ENCODE measurements around the gene RAP1GDS1. TPM values are rescaled to one million over a fixed set of nuclear protein-coding genes. Genes with fewer than 3 reads are reported as not detected.

RAP1GDS1 gene
- total RNA-seq, 1 donor from 2014 or later, result 121 TPM

DNA sequence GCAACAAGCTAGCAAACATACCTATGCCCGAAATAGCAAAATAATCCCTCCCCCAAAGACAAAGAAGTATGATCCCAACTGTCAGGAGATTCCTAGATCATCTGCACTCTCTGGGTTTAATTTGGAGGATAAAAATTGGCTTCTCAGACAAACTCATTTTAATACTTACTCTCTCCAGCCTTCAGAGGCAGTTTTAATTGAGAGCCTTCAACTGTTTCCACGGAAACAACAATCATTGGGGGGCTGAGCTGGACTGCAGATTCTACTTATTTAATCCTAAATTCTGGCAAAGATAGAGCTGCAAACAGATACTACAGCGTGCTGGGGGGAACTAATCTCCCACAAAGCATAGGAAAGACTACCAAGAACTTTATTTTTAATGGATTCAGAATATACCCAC is 229.1 kb downstream of the RAP1GDS1 start:
- H3K27ac Mint-ChIP-seq (ENCODE audit: unreplicated experiment), result no peak overlapping the region
- no peak for TF ChIP-seq CTCF (IDR thresholded peaks at IDR 0.05; ENCODE audit: partially characterized antibody, unreplicated experiment)
- no peaks in the 10 kb centered on the region for H3K27me3 Mint-ChIP-seq (ENCODE audit: unreplicated experiment)
- no peak overlapping the region for H3K4me3 Mint-ChIP-seq (ENCODE audit: unreplicated experiment)
- DNase-seq, result no peak
- no peaks in the 10 kb centered on the region for H3K36me3 Mint-ChIP-seq (ENCODE audit: unreplicated experiment)
- no peaks in the 10 kb centered on the region for H3K9me3 Mint-ChIP-seq (ENCODE audit: unreplicated experiment)
- H3K4me1 Mint-ChIP-seq (ENCODE audit: low read depth, unreplicated experiment), result peaks cover 2% of the 10 kb centered on the region

- Mint-ChIP-seq H3K4me1 (ENCODE audit: low read depth, unreplicated experiment) (peaks cover 8% of the 10 kb centered on the region), H3K4me3 (ENCODE audit: unreplicated experiment) (no peak overlapping the region), H3K9me3 (ENCODE audit: unreplicated experiment) (no peaks in the 10 kb centered on the region), H3K27me3 (ENCODE audit: unreplicated experiment) (no peaks in the 10 kb centered on the region), H3K27ac (ENCODE audit: unreplicated experiment) (no peak overlapping the region), H3K36me3 (ENCODE audit: unreplicated experiment) (no peaks in the 10 kb centered on the region)
- no peak for DNase-seq
- TF ChIP-seq CTCF (IDR thresholded peaks at IDR 0.05; ENCODE audit: partially characterized antibody, unreplicated experiment), result no peak
These were observed 230.8 kb downstream of the RAP1GDS1 start for GRCh38 chr4:98491899-98492559.

- DNase-seq, result no peak
- no peak for TF ChIP-seq CTCF (IDR thresholded peaks at IDR 0.05; ENCODE audit: partially characterized antibody, unreplicated experiment)
- no peaks in the 10 kb centered on the region for H3K27me3 Mint-ChIP-seq (ENCODE audit: unreplicated experiment)
- H3K4me3 Mint-ChIP-seq (ENCODE audit: unreplicated experiment), result no peak overlapping the region
- H3K4me1 Mint-ChIP-seq (ENCODE audit: low read depth, unreplicated experiment), result peaks cover 8% of the 10 kb centered on the region
- H3K9me3 Mint-ChIP-seq (ENCODE audit: unreplicated experiment), result no peaks in the 10 kb centered on the region
- no peak overlapping the region for H3K27ac Mint-ChIP-seq (ENCODE audit: unreplicated experiment)
- H3K36me3 Mint-ChIP-seq (ENCODE audit: unreplicated experiment), result no peaks in the 10 kb centered on the region
These were observed 232.1 kb downstream of the RAP1GDS1 start for GRCh38 chr4:98493296-98493695.

Other genes starting within 250 kb of the RAP1GDS1 start
- gene STPG2, start 117.9 kb upstream of the RAP1GDS1 start, total RNA-seq (ENCODE audit: unreplicated experiment), result 0.66 TPM